GM21723 (cell line): ENCODE measurements around the gene GPATCH1.
"Not testable (repeated sequence)": the region's sequence is repeated elsewhere in the genome, so short reads cannot be mapped to it uniquely, and the experiment has no call there.

Experiments used
- ATAC-seq: cut with Tn5 transposase; IDR thresholded peaks from one replicate; pipeline ENCODE4 v1.9.1; 2021; ENCODE audit warnings: mild to moderate bottlenecking, moderate library complexity; ENCODE audit not compliant: unreplicated experiment

GPATCH1 gene, protein sequence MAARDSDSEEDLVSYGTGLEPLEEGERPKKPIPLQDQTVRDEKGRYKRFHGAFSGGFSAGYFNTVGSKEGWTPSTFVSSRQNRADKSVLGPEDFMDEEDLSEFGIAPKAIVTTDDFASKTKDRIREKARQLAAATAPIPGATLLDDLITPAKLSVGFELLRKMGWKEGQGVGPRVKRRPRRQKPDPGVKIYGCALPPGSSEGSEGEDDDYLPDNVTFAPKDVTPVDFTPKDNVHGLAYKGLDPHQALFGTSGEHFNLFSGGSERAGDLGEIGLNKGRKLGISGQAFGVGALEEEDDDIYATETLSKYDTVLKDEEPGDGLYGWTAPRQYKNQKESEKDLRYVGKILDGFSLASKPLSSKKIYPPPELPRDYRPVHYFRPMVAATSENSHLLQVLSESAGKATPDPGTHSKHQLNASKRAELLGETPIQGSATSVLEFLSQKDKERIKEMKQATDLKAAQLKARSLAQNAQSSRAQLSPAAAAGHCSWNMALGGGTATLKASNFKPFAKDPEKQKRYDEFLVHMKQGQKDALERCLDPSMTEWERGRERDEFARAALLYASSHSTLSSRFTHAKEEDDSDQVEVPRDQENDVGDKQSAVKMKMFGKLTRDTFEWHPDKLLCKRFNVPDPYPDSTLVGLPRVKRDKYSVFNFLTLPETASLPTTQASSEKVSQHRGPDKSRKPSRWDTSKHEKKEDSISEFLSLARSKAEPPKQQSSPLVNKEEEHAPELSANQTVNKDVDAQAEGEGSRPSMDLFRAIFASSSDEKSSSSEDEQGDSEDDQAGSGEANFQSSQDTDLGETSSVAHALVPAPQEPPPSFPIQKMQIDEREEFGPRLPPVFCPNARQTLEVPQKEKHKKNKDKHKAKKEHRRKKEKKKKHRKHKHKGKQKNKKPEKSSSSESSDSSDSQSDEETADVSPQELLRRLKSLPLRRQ

DNA sequence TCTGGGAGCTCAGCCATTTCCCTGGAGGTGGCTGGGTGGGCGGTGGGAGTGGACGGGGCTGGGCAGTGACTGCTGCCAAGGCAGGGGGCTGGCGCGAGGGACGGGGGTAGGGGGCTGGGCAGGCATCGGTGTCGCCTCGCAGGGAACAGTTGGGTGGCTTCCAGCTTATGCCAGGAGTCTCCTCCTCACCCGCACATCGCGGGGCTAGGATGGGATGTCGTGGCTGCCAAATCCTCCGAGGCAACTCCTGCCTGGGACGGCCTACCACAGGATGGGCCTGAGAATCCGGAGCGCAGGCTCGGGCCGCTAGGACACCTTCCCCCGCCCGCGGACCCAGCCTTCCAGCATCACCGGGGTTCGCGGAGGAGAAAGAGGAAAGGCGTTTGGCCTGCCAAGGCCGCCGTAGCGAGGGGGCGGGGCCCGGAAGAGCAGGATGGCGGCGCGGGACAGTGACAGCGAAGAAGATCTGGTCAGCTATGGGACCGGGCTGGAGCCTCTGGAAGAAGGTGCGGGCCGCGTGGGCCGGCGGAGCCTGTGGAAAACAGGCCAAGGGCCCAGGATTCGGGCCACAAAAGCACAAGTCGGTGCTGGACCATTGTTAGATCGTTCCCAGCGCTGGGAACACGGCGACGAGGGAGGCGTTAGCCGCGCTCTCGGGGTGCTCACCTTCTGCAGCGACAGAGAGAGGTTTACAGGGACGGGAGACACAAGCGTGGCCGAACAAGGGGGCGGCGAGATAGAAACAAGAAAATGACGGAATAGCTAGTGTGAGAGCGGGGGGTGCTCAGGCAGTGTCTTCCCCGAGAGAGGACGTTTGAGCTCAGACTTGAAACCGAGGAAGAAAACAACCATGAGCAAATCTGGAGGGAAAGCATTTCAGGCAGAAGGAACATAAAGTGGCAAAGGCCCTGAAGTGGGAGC lies at the start of gene GPATCH1:
Gene GPATCH1 (plus strand): TSS at position 421 of the 921 bp plus-strand sequence. CDS start 13 bp downstream, at position 434.
- peak; percentile 83 for ATAC-seq

DNA sequence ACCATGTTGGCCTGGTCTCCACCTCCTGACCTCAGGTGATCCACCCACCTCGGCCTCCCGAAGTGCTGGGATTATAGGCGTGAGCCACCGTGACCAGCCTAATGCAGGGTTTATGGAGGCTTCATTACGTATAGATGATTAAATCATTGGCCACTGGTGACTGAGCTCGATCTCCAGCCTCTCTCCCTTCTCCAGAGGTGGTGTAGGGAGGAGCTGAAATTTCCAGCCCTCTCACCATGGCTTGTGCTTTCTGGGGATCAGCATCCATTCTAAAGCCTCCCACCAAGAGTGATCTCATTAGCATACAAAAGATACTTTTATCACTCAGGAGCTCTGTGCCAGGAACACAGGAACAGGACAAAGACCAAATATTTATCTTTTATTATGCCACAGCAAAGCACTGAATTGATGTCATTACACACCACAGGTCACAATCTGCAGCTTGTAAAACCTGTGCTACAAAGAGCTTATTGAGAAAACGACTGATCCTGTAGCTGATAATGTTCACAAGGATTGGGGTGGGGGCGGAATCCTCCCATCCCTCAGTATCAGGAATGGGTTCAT lies 48.7 kb upstream of the GPATCH1 start:
- no peak for ATAC-seq

DNA sequence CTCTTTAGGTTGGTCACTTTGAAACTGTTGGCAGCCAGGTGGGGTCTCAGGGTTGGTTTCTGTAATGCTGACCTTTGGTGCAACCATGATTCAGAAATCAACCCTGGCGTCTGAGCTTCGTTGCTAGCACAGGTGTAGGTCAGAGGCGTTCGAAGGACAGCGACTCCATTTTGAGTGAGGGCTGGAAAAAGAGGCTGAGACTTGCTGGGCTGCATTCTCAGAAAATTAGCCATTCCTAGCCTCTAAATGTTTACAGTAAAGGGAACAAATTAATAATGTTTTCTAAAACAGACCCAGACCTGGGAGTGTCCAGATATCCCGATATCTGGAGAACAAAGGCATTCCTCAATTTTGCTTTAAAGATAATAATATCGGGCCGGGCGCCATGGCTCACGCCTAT lies 45.5 kb upstream of the GPATCH1 start:
- ATAC-seq = no peak

DNA sequence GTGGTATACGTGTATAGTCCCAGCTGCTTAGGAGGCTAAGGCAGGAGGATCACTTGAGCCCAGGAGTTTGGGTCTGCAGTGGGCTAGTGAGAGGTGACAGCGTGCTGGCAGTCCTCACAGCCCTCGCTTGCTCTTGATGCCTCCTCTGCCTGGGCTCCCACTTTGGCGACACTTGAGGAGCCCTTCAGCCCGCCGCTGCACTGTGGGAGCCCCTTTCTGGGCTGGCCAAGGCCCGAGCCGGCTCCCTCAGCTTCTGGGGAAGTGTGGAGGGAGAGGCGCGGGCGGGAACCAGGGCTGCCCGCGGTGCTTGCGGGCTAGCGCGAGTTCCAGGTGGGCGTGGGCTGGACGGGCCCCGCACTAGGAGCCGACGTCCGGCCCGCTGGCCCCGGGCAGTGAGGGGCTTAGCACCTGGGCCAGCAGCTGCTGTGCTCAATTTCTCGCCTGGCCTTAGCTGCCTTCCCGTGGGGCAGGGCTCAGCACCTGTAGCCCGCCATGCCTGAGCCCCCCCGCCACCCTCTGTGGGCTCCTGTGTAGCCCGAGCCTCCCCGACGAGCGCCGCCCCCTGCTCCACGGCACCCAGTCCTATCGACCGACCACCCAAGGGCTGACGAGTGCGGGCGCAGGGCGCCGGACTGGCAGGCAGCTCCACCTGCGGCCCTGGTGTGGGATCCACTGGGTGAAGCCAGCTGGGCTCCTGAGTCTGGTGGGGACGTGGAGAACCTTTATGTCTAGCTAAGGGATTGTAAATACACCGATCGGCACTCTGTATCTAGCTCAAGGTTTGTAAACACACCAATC lies 44.4 kb upstream of the GPATCH1 start:
- not testable (repeated sequence) for ATAC-seq

DNA sequence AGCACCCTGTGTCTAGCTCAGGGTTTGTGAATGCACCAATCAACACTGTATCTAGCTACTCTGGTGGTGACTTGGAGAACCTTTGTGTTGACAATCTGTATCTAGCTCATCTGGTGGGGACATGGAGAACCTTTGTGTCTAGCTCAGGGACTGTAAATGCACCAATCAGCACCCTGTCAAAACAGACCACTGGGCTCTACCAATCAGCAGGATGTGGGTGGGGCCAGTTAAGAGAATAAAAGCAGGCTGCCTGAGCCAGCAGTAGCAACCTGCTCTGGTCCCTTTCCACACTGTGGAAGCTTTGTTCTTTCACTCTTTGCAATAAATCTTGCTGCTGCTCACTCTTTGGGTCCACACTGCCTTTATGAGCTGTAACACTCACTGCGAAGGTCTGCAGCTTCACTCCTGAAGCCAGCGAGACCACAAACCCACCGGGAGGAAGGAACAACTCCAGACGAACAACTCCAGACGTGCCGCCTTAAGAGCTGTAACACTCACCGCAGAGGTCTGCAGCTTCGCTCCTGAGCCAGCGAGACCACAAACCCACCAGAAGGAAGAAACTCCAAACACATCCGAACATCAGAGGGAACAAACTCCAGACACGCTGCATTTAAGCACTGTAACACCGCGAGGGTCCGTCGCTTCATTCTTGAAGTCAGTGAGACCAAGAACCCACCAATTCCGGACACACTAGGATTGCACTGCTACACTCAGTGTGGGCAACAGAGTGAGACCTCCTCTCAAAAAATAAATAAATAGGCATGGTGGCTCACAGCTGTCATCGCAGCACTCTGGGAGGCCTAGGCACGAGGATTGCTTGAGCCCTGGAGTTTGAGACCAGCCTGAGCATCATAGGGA lies 43.6 kb upstream of the GPATCH1 start:
- not testable (repeated sequence) for ATAC-seq

DNA sequence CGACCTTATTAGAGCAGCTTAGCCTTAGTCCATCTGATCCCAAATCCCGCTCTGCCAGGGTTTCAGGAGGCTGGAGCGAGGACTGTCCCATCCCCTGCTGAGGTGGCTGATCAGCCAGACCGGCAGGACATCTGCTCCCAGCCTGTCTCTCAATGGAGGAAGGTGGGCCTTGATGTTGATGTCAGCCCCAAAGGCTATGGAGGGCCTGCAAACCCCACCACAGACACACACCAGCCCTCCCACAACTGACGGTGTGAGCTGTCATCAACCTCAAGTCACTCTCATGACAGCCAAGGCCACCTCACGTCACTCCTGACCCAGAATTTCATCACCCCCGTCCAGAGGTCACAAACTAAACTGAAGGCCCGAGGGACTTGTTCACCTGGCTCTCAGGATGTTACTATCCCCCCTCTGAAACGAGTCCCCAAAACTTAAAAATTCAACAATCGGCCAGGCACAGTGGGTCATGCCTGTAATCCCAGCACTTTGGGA lies 41.8 kb upstream of the GPATCH1 start:
- no peak for ATAC-seq

DNA sequence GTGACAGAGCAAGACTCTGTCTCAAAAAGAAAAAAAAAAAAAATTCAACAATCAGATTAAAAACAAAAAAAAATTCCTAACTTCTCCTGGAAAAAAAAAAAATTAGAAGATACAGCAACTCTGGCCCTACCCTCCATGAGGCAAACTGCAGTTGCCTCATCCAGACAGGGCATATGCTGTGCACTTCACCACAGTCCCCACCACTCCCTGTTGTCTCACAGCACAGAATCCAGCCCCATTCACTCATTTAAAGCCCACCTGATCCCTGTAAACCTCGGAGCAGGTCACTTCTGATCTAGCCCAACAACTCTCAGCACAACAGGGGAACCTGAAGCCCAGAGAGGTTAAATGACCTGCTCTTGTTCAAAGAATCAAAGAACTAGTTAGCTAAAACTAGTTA lies 41.2 kb upstream of the GPATCH1 start:
- no peak for ATAC-seq

DNA sequence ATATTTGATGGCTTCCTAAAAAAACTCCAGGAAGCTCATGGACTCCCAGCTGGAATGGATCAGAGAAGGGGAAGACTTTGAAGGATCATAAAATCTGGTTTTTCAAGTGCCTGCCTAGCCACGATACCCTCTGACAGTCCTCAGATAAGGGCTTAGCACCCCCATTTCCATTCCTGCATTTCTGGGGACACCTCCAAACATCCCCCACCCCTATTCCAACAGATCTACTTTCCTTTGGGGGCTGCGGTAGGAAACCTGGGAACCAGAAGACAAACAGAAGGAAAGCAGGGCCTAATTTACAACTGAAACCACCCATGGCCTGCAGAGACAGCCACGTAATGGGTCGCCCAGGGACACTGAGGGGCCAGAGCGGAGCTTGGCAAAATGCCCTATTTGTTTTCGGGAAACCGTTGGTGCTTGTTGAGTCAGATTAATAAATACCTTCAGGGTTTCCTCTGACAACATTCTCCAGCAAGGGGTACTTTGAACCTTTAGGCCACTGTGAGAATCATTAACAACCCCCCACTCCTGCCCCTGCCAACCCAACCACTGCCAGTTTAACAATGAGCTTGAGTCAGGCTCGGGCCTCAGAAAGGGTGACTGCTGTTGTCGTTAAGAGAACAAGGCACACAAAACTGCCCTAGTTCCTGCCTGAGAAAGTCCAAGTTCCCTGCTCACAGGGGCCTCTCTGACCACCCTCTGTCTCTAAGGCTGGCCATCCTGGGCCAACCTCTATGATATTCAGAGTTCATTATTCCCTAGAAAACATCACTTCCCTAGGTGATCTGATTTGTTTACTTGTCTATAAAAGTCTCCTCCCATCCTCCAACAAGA lies 39.8 kb upstream of the GPATCH1 start:
- ATAC-seq = no peak

DNA sequence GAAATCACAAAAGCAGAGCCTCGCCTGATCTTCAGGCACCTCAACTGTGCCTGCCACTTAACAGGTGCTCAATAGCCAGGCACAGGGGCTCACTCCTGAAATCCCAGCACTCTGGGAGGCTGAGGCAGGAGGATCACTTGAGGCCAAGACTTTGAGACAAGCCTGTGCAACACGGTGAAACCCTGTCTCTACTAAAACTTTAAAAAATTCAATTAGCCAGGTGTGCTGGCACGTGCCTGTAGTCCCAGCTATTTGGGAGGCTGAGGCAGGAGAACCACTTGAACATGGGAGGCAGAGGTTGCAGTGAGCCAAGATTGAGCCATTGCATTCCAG lies 39.2 kb upstream of the GPATCH1 start:
- ATAC-seq = not testable (repeated sequence)

DNA sequence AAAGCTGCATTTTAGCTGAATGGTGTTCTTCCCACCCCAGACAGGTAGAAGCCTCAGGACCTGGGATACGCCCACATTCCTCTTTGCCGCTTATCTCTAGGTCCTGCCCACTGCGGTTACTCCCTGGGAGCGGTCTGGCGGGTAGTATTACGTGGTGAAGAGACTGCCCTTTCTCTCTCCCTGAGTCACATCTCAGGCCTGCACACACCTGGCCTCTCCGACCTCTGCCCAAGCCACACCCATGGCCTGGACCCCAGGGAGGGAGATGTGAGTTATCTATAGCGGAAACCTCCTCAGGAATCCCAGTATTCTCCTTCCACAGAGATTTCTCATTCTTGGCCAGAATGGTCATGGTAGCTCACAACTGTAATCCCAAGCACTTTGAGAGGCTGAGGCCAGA lies 33.6 kb upstream of the GPATCH1 start:
- no peak for ATAC-seq

DNA sequence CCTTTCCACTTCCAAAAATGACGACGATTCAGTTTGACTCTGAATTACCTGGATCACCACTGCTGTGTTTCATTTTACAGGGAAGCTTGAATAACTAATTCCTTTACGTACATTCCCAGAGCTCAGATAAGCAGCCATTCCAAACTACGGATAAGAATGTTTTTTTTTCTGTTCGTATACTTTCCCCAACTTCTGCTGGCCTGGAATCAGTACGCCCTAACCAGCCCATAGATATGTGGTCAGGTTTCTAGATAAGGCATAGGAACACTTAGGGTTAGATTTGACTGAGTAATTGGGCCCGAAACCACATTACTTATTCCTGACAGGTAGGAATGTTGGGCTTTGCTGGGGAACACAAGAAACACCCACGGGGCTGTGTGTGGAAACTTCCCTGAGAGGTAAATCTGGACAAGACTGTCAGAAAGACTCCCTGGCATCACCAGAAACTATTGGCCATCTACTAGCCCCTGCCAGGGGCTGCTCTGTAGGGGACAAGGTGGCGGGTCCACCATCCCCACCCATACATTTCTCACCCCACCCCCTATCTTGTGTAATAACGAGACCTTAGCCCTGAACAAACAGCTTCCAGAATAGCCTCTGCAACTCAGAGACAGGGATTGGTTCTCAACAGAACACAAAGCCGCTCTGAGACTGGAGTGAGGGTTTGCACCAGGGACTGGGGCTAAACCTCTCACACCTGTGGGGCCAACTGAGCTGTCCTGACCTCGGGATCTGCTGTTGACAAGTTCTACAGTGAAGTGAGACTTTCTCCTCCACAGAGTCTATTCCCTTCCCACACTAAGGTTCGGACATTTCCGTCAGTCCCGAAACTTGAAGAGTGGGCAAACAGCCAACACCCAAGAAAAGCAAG lies 31.9 kb upstream of the GPATCH1 start:
- no peak for ATAC-seq

DNA sequence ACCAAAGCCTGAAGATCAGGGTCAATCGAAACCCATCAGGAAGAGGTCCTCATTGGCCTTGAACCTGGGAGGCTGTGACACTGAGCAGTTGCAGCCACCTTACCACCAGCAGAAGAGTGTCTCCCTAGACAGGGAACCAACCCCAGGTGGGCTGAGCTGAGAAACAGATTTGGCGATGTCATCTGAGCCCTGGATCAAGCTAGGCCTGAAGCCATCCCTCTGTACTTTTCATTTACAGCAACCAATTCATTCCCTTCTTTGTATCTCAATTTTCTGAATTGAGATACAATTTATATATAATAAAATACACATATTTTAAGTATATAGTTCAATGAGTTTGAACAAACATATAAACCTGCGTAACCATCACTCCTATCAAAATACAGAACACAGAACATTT lies 30.9 kb upstream of the GPATCH1 start:
- no peak for ATAC-seq

DNA sequence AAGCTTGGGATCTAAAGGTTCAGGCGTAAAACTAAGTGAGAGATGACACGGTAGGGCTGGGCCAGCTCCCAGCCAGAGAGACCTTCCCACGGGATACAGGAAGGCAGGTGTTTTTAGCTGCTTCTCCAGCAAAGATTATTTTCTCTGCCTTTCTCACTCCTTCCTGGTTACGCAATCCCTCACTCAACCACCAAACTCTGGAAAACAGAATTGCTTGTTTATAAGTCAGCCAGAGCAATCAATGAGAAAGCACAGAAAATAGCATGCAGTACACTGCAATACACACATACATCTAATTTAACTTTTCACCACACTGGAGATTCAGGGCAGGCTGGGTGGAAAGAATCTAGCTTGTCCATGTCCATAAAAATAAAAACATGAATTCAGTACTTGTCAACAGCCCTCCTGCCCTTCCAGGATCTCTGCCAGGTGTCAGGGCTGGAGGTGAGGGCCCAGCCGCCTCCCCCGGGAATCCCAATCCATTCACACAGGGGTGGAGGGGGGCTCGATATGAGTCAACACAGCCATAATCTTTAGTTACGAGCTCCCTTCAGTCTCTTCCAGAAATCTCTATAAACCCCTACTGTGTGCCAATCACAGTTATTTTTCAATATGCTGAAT lies 28.5 kb upstream of the GPATCH1 start:
- no peak for ATAC-seq

DNA sequence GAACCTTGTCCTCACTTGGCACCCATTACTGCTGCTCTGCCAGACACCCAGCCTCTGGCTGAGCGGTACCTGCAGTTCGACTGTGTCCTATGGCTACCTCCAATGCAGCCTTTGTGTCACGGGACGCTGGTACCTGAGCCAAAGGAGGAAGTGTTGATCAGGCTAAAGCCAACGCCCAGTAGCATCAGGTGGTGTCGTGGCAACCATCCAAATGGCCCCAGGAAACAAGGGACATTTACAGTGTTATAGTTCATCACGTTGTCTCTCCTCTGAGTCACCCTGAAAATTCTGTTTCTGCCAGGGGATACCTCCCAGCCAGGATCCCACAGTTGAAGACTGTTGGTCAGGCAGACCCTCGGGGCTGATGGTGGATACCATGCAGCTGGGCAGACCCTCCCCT lies 26.4 kb upstream of the GPATCH1 start:
- no peak for ATAC-seq

DNA sequence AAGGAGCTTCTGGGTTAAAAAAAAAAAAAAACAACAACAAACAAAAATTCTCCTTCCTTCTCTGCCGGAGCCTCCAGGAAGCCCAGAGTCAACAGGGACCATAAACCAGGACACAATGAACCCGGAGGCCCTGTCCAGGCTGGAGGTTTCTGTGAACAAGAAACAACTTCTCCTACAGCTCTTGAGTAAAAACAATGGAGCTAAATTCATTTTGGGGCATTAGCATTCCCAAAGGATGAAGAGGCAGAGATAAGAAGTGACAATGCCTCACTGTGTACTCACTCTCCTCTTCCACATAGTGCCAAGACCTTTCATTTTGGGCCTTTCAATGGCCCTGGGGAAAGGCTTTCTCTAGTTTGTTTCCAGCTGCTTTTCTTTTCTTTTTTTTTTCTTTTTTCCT lies 25.3 kb upstream of the GPATCH1 start:
- ATAC-seq = no peak

DNA sequence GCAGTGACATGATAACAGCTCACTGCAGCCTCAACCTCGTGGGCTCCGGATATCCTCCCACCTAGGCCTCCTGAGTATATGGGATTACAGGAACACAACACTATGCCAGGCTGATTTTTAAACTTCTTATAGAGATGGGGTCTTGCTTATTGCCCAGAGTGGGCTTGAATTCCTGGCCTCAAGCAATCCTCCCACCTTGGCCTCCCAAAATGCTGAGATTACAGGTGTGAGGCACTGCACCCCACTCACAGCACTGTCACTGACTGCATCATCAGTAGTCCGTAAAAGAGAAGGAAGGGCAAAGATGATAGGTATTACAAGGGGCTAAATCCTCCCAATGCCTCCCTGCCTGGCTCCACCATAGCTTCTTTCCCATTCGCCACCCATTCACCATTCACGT lies 20.4 kb upstream of the GPATCH1 start:
- no peak for ATAC-seq
